ENCODE measurements around the gene LGR5. TPM values are rescaled to one million over a fixed set of nuclear protein-coding genes. Genes with fewer than 3 reads are reported as not detected.

The LGR5 gene
- total and polyA plus RNA-seq, 10 donors = 0.02 to 0.19 (median 0.02) TPM; not detected in 7

DNA sequence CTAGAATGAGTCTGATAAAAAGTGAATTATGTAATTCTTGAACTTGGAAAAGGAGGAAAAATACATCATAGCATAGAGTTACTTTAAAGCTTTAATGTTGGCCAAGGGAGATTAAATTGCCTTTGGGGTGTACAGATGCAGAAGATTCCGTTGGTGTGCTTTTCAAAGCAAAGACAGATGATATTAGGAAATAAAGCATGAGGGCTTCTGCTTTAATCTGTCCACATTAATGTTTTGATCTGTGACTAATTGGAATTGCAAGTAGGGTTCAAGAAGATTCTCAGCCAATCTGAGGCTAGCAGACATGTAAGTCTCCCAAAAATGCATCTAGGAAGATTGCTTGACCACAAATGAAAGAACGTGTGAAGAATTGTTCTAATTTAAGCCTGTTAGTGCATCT, 35.2 kb downstream of the LGR5 start:
- Histone ChIP-seq H3K27ac (no peak overlapping the region), H3K27me3 (replicated peaks in 1 of 7) (no peaks in the 10 kb centered on the region), H3K9me3 (no peaks in the 10 kb centered on the region), H3K4me1 (no peaks in the 10 kb centered on the region), H3K36me3 (no peaks in the 10 kb centered on the region), H3K4me3 (no peak overlapping the region)
- DNase-seq = no peak
- 71 to 84% (median 78%) methylated on average over 2 of the region's 2 CpGs for WGBS, 5 donors
- intact Hi-C loops (cut with DNase I; ENCODE audit: low total_unique reads) = no loop called here
- TF ChIP-seq POLR2A (IDR thresholded peaks at IDR 0.05) (no peak), POLR2AphosphoS5 (IDR thresholded peaks at IDR 0.05) (no peak)
- TF ChIP-seq, protein P1, sequence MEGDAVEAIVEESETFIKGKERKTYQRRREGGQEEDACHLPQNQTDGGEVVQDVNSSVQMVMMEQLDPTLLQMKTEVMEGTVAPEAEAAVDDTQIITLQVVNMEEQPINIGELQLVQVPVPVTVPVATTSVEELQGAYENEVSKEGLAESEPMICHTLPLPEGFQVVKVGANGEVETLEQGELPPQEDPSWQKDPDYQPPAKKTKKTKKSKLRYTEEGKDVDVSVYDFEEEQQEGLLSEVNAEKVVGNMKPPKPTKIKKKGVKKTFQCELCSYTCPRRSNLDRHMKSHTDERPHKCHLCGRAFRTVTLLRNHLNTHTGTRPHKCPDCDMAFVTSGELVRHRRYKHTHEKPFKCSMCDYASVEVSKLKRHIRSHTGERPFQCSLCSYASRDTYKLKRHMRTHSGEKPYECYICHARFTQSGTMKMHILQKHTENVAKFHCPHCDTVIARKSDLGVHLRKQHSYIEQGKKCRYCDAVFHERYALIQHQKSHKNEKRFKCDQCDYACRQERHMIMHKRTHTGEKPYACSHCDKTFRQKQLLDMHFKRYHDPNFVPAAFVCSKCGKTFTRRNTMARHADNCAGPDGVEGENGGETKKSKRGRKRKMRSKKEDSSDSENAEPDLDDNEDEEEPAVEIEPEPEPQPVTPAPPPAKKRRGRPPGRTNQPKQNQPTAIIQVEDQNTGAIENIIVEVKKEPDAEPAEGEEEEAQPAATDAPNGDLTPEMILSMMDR (IDR thresholded peaks at IDR 0.05 in 8 of 11, conservative IDR thresholded peaks at IDR 0.05 in 3 of 11) = no peak

DNA sequence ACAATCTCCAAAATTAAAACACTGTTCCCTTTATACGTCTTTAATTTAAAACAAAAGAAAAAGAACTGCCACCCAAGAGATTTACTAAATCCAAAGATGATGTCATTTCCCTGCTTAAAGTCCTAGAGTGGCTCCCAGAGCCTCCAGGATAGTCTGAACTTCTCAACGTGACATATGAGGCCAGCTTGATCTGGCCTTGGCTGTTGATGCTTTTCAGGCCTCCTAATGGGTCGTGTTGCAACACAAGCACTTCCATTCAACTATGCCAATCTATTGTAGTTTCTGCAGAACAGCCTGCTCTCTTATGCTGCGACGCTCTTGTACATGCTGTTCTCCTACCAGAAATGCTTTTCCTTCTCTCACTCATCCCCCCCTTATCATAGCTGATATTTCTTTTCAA, 35.7 kb downstream of the LGR5 start:
- no peak overlapping the region for H3K27ac ChIP-seq
- H3K27me3 ChIP-seq (replicated peaks in 1 of 7) = no peaks in the 10 kb centered on the region
- no peaks in the 10 kb centered on the region for H3K9me3 ChIP-seq
- no peaks in the 10 kb centered on the region for H3K4me1 ChIP-seq
- TF ChIP-seq POLR2AphosphoS5 (IDR thresholded peaks at IDR 0.05) (no peak), POLR2A (IDR thresholded peaks at IDR 0.05) (no peak)
- TF ChIP-seq, protein P1 (IDR thresholded peaks at IDR 0.05 in 8 of 11, conservative IDR thresholded peaks at IDR 0.05 in 3 of 11) = no peak
- no peak overlapping the region for H3K4me3 ChIP-seq
- no peaks in the 10 kb centered on the region for H3K36me3 ChIP-seq
- no peak for DNase-seq
- intact Hi-C loops (cut with DNase I; ENCODE audit: low total_unique reads) = no loop called here
- WGBS, 5 donors = 67 to 83% (median 73%) methylated on average over 5 of the region's 5 CpGs

DNA sequence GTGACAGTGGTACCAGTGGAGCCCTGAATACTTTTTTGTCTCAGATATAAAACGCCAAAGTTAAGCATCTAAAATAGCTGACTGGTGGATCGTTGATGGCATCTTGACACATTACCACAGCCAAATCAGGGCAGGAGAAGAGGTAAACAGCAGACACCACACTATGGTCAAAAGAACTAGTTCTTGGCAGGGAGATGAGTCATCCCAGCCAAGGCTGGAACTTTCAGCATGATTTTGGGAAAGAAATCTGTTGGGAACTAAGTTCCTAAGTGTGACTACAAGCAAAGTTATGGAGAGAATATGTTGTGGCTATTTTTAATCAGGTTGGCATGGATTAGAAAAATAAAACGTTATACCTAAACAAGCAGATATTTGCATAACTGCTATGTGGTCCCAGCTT, 36.9 kb downstream of the LGR5 start:
- no peaks in the 10 kb centered on the region for H3K36me3 ChIP-seq
- intact Hi-C loops (cut with DNase I; ENCODE audit: low total_unique reads) = no loop called here
- no peak for DNase-seq
- WGBS, 5 donors = 64 to 89% (median 80%) methylated on average over 3 of the region's 3 CpGs
- TF ChIP-seq, protein P1 (IDR thresholded peaks at IDR 0.05 in 8 of 11, conservative IDR thresholded peaks at IDR 0.05 in 3 of 11) = no peak
- TF ChIP-seq POLR2A (IDR thresholded peaks at IDR 0.05) = no peak
- no peak for TF ChIP-seq POLR2AphosphoS5 (IDR thresholded peaks at IDR 0.05)
- no peak overlapping the region for H3K27ac ChIP-seq
- no peaks in the 10 kb centered on the region for H3K4me1 ChIP-seq
- no peaks in the 10 kb centered on the region for H3K27me3 ChIP-seq (replicated peaks in 1 of 7)
- no peak overlapping the region for H3K4me3 ChIP-seq
- H3K9me3 ChIP-seq = no peaks in the 10 kb centered on the region

DNA sequence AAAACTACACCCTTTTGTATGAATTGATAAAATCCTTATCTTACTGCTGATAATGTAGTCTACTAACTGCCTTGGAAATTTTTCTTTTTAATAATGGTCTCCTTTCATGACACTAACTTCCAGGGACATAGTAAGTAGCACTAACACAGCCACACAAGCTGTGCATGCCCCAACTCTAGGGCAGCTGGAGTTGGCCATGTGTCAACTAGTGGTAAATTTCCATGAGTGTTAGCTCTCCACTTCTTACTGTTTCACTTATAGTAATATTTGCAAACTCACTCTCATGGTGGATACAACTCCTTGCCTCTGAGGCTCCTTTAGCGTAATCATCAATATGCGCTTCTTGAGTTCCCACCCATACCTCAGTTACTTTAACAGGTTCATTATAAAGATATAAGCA, 38.0 kb downstream of the LGR5 start:
- intact Hi-C loops (cut with DNase I; ENCODE audit: low total_unique reads) = no loop called here
- no peak overlapping the region for H3K27ac ChIP-seq
- no peaks in the 10 kb centered on the region for H3K36me3 ChIP-seq
- H3K4me1 ChIP-seq = no peaks in the 10 kb centered on the region
- no peaks in the 10 kb centered on the region for H3K27me3 ChIP-seq (replicated peaks in 1 of 7)
- no peak overlapping the region for H3K4me3 ChIP-seq
- TF ChIP-seq, protein P1 (IDR thresholded peaks at IDR 0.05 in 8 of 11, conservative IDR thresholded peaks at IDR 0.05 in 3 of 11) = no peak
- TF ChIP-seq POLR2A (IDR thresholded peaks at IDR 0.05) (no peak), POLR2AphosphoS5 (IDR thresholded peaks at IDR 0.05) (no peak)
- 97 to 100% (median 99%) methylated on average over 2 of the region's 2 CpGs for WGBS, 5 donors
- no peak for DNase-seq
- H3K9me3 ChIP-seq = no peaks in the 10 kb centered on the region

Measured in spleen (tissue), 11 donors.